Neuronal stem cell (in vitro differentiated cells): ENCODE results near the gene WDHD1.

Source experiments
- DNase-seq: peaks from one replicate; pipeline ENCODE4 v3.0.0-alpha.2; 2013; ENCODE audit warnings: low spot score
- H2AFZ ChIP-seq: one replicate; pipeline ENCODE4 v1.6.1; 2013; ENCODE audit warnings: mild to moderate bottlenecking, low read length, inconsistent platforms
- H2AK5ac ChIP-seq: 2 replicates; pipeline ENCODE4 v1.6.1; 2013; ENCODE audit warnings: low read depth, mild to moderate bottlenecking, inconsistent platforms, low read length, moderate library complexity, mixed read lengths
- H2BK120ac ChIP-seq: 2 replicates; pipeline ENCODE4 v1.6.1; 2013; ENCODE audit warnings: low read depth, mild to moderate bottlenecking, inconsistent platforms, low read length, moderate library complexity, mixed read lengths
- H2BK12ac ChIP-seq: one replicate; pipeline ENCODE4 v1.6.1; 2013; ENCODE audit warnings: low read length, inconsistent platforms
- H2BK15ac ChIP-seq: 2 replicates; pipeline ENCODE4 v1.6.1; 2013; ENCODE audit warnings: mild to moderate bottlenecking, low read length, inconsistent platforms, mixed read lengths
- H2BK5ac ChIP-seq: one replicate; pipeline ENCODE4 v1.6.1; 2013; ENCODE audit warnings: inconsistent platforms, mild to moderate bottlenecking, low read length, moderate library complexity
- H3K14ac ChIP-seq: one replicate; pipeline ENCODE4 v1.6.1; 2013; ENCODE audit warnings: low read length, inconsistent platforms
- H3K18ac ChIP-seq: 2 replicates; pipeline ENCODE4 v1.6.1; 2013; ENCODE audit warnings: low read length, inconsistent platforms
- H3K23ac ChIP-seq: 2 replicates; pipeline ENCODE4 v1.6.1; 2013; ENCODE audit warnings: low read depth, mild to moderate bottlenecking, mixed read lengths, low read length, inconsistent platforms; ENCODE audit not compliant: poor library complexity
- H3K27ac ChIP-seq: replicated peaks from 3 replicates; pipeline ENCODE4 v1.5.1; 2013; ENCODE audit warnings: low read length, inconsistent platforms
- H3K27me3 ChIP-seq, 3 experiments: 2 replicates each; pipeline ENCODE4 v1.6.1; 2013; ENCODE audit warnings: low read length in 3 of 3, mild to moderate bottlenecking in 2 of 3, inconsistent platforms in 1 of 3, low read depth in 1 of 3, mixed read lengths in 1 of 3, moderate library complexity in 1 of 3; ENCODE audit not compliant: control insufficient read depth in 3 of 3, insufficient read depth in 3 of 3
- H3K36me3 ChIP-seq, 2 donors: replicated peaks in 1 of 2; 2 replicates each; pipeline ENCODE4 v1.6.1; 2013; ENCODE audit warnings: low read length in 2 of 2; ENCODE audit not compliant: control insufficient read depth in 2 of 2, insufficient read depth in 2 of 2
- H3K4ac ChIP-seq: 2 replicates; pipeline ENCODE4 v1.6.1; 2013; ENCODE audit warnings: inconsistent platforms, mild to moderate bottlenecking, low read length, moderate library complexity
- H3K4me1 ChIP-seq, 2 donors: 1 replicate in 1 of 2; 2 replicates in 1 of 2; pipeline ENCODE4 v1.6.1; 2013; ENCODE audit warnings: low read length in 2 of 2, low read depth in 1 of 2; ENCODE audit not compliant: control insufficient read depth in 2 of 2, insufficient read depth in 1 of 2
- H3K4me2 ChIP-seq: one replicate; pipeline ENCODE4 v1.6.1; 2013; ENCODE audit warnings: mild to moderate bottlenecking, low read length, inconsistent platforms; ENCODE audit not compliant: insufficient read depth, poor library complexity, severe bottlenecking
- H3K4me3 ChIP-seq, 2 donors: 2 replicates each; pipeline ENCODE4 v1.5.1; 2013; ENCODE audit warnings: low read length in 2 of 2, mild to moderate bottlenecking in 2 of 2, inconsistent platforms in 1 of 2, moderate library complexity in 1 of 2
- H3K79me1 ChIP-seq: one replicate; pipeline ENCODE4 v1.6.1; 2013; ENCODE audit warnings: low read depth, mild to moderate bottlenecking, inconsistent platforms, low read length, moderate library complexity
- H3K9ac ChIP-seq: one replicate; pipeline ENCODE4 v1.6.1; 2013; ENCODE audit warnings: mild to moderate bottlenecking, low read depth, low read length, inconsistent platforms; ENCODE audit not compliant: poor library complexity
- H3K9me3 ChIP-seq, 2 donors: replicated peaks in 1 of 2; 2 replicates each; pipeline versions ENCODE3 to v1.6.1; 2013; ENCODE audit warnings: low read length in 2 of 2, mild to moderate bottlenecking in 2 of 2, inconsistent platforms in 1 of 2, low read depth in 1 of 2, mixed read lengths in 1 of 2, moderate library complexity in 1 of 2; ENCODE audit not compliant: control insufficient read depth in 2 of 2, insufficient read depth in 1 of 2
- H4K8ac ChIP-seq: one replicate; pipeline ENCODE4 v1.6.1; 2013; ENCODE audit warnings: low read depth, mild to moderate bottlenecking, inconsistent platforms, low read length, moderate library complexity
- H4K91ac ChIP-seq: one replicate; pipeline ENCODE4 v1.6.1; 2013; ENCODE audit warnings: low read length, low read depth, mild to moderate bottlenecking, inconsistent platforms; ENCODE audit not compliant: poor library complexity
- WGBS, 2 donors: extraction: QIAGEN DNeasy Blood & Tissue Kit; methylation state at CpG; one replicate each; pipeline ENCODE4 v1.1.7; 2013; ENCODE audit warnings: missing lambda C conversion rate in 2 of 2, mixed read lengths in 1 of 2; ENCODE audit not compliant: insufficient read length in 2 of 2, insufficient replicate concordance in 1 of 2; ENCODE audit errors: extremely low coverage in 2 of 2; 5-methylcytosine and 5-hydroxymethylcytosine counted together

WDHD1 gene

GRCh38 chr14:54933006-54933405, 93.9 kb downstream of the WDHD1 start:
- H3K14ac ChIP-seq: no peak overlapping the region
- H3K4me1 ChIP-seq: no peaks in the 10 kb centered on the region

GRCh38 chr14:54931598-54932340, 95.1 kb downstream of the WDHD1 start:
- H3K14ac ChIP-seq: no peak overlapping the region
- H3K79me1 ChIP-seq: no peaks in the 10 kb centered on the region
- no peak overlapping the region for H4K8ac ChIP-seq
- H3K4me2 ChIP-seq: no peak overlapping the region
- H3K27ac ChIP-seq: no peak overlapping the region
- no peak overlapping the region for H2AFZ ChIP-seq
- H2BK120ac ChIP-seq: no peak overlapping the region
- no peak overlapping the region for H3K18ac ChIP-seq
- peaks cover 2 to 14% of the 10 kb centered on the region in 2 donors for H3K36me3 ChIP-seq
- no peak overlapping the region for H2BK5ac ChIP-seq
- no peak overlapping the region for H2AK5ac ChIP-seq
- no peak overlapping the region for H2BK12ac ChIP-seq
- peaks cover 0 to 3% of the 10 kb centered on the region in 2 donors for H3K9me3 ChIP-seq
- H4K91ac ChIP-seq: no peak overlapping the region
- DNase-seq: no peak
- no CpG with 5 or more reads among the region's 3 CpGs for WGBS, 2 donors
- H2BK15ac ChIP-seq: no peak overlapping the region
- H3K4ac ChIP-seq: no peak overlapping the region
- H3K27me3 ChIP-seq: no peaks in the 10 kb centered on the region
- no peak overlapping the region for H3K23ac ChIP-seq
- H3K9ac ChIP-seq: no peak overlapping the region
- H3K4me3 ChIP-seq: no peak overlapping the region
- no peaks in the 10 kb centered on the region for H3K4me1 ChIP-seq

More at GRCh38 chr14:54933006-54933405, 93.9 kb downstream of the WDHD1 start:
- no peak overlapping the region for H3K9ac ChIP-seq
- no peak overlapping the region for H4K91ac ChIP-seq
- WGBS, 2 donors: no CpG with 5 or more reads among the region's 1 CpG
- H3K36me3 ChIP-seq: peaks cover 2 to 26% of the 10 kb centered on the region in 2 donors
- H2BK120ac ChIP-seq: no peak overlapping the region
- H3K79me1 ChIP-seq: no peaks in the 10 kb centered on the region
- no peak overlapping the region for H3K4me2 ChIP-seq
- H2BK15ac ChIP-seq: no peak overlapping the region
- H3K27ac ChIP-seq: no peak overlapping the region
- no peak overlapping the region for H2BK12ac ChIP-seq
- H4K8ac ChIP-seq: no peak overlapping the region
- H2AFZ ChIP-seq: no peak overlapping the region
- no peak overlapping the region for H3K23ac ChIP-seq
- no peaks in the 10 kb centered on the region for H3K27me3 ChIP-seq
- H3K4ac ChIP-seq: no peak overlapping the region
- H2BK5ac ChIP-seq: no peak overlapping the region
- H3K18ac ChIP-seq: no peak overlapping the region
- DNase-seq: no peak
- H2AK5ac ChIP-seq: no peak overlapping the region
- H3K9me3 ChIP-seq: peaks cover 0 to 6% of the 10 kb centered on the region in 2 donors
- H3K4me3 ChIP-seq: no peak overlapping the region

- Histone ChIP-seq H3K9ac (no peak overlapping the region), H4K8ac (no peak overlapping the region), H4K91ac (no peak overlapping the region), H3K4me2 (no peak overlapping the region), H3K4ac (no peak overlapping the region), H2AFZ (no peak overlapping the region), H3K36me3 (peaks cover 2 to 7% of the 10 kb centered on the region in 2 donors), H3K27ac (no peak overlapping the region), H2BK120ac (no peak overlapping the region), H2BK5ac (no peak overlapping the region), H2BK12ac (no peak overlapping the region), H3K14ac (no peak overlapping the region), H3K4me3 (no peak overlapping the region), H3K79me1 (no peaks in the 10 kb centered on the region), H3K27me3 (no peaks in the 10 kb centered on the region), H3K9me3 (no peaks in the 10 kb centered on the region), H3K4me1 (no peaks in the 10 kb centered on the region), H2AK5ac (no peak overlapping the region), H3K18ac (no peak overlapping the region), H3K23ac (no peak overlapping the region), H2BK15ac (no peak overlapping the region)
- DNase-seq: no peak
- no CpG with 5 or more reads among the region's 1 CpG for WGBS, 2 donors
Observed at GRCh38 chr14:54931101-54931500, 95.8 kb downstream of the WDHD1 start.

GRCh38 chr14:54929556-54929955, 97.3 kb downstream of the WDHD1 start:
- no peaks in the 10 kb centered on the region for H3K9me3 ChIP-seq
- H3K23ac ChIP-seq: no peak overlapping the region
- no peak overlapping the region for H3K27ac ChIP-seq
- DNase-seq: no peak
- H3K79me1 ChIP-seq: no peaks in the 10 kb centered on the region
- H2BK120ac ChIP-seq: no peak overlapping the region
- H2AFZ ChIP-seq: no peak overlapping the region
- H2BK15ac ChIP-seq: no peak overlapping the region
- H4K8ac ChIP-seq: no peak overlapping the region
- no peak overlapping the region for H3K4me2 ChIP-seq
- no peak overlapping the region for H3K4me3 ChIP-seq
- H3K4me1 ChIP-seq: no peaks in the 10 kb centered on the region
- no peak overlapping the region for H3K18ac ChIP-seq
- H3K9ac ChIP-seq: no peak overlapping the region
- no peak overlapping the region for H3K14ac ChIP-seq
- no peaks in the 10 kb centered on the region for H3K27me3 ChIP-seq
- H3K4ac ChIP-seq: no peak overlapping the region
- H2BK12ac ChIP-seq: no peak overlapping the region
- H4K91ac ChIP-seq: no peak overlapping the region
- H2BK5ac ChIP-seq: no peak overlapping the region
- H3K36me3 ChIP-seq: no peaks in the 10 kb centered on the region
- H2AK5ac ChIP-seq: no peak overlapping the region
